K562 (cell line): Measurements from ENCODE around the gene RHOC. TPM values are rescaled to one million over a fixed set of nuclear protein-coding genes. Genes with fewer than 3 reads are reported as not detected.

Source experiments
- CGGBP1 ChIP-seq: fragments of 250-450 bp; sonication (Bioruptor Pico); IDR thresholded peaks from 2 replicates; pipeline ENCODE4 v1.9.0; 2021; ENCODE audit warnings: mild to moderate bottlenecking
- CLOCK ChIP-seq: fragments of 250-450 bp; sonication (Bioruptor Pico); IDR thresholded peaks from 2 replicates; pipeline ENCODE4 v1.4.0; 2020; ENCODE audit warnings: mild to moderate bottlenecking, moderate library complexity, borderline replicate concordance
- E2F6 ChIP-seq, 2 experiments: IDR thresholded peaks; 2 replicates each; pipeline ENCODE4 v1.6.1; 2011; ENCODE audit warnings: borderline replicate concordance in 1 of 2, control low read depth in 1 of 2, low read depth in 1 of 2, low read length in 1 of 2, mild to moderate bottlenecking in 1 of 2, mixed read lengths in 1 of 2, moderate library complexity in 1 of 2; ENCODE audit not compliant: insufficient read depth in 1 of 2, insufficient read length in 1 of 2, poor library complexity in 1 of 2, severe bottlenecking in 1 of 2; ENCODE audit errors: extremely low read depth in 1 of 2
- GATAD2A ChIP-seq: fragments of 450-650 bp; IDR thresholded peaks from 2 replicates; pipeline ENCODE4 v1.6.1; 2017
- HIVEP1 ChIP-seq: fragments of 250-450 bp; sonication (Bioruptor Pico); IDR thresholded peaks from 2 replicates; pipeline ENCODE4 v1.4.0; 2020; ENCODE audit warnings: mild to moderate bottlenecking
- KHSRP ChIP-seq: fragments of 450-650 bp; IDR thresholded peaks from 2 replicates; pipeline ENCODE4 v1.6.1; 2017
- KLF10 ChIP-seq: fragments of 250-450 bp; sonication (Bioruptor Pico); IDR thresholded peaks from 2 replicates; pipeline ENCODE4 v1.6.1; 2021; ENCODE audit warnings: matching md5 sums
- PRPF4 ChIP-seq: fragments of 200-400 bp; formaldehyde crosslinking; IDR thresholded peaks from one replicate; pipeline ENCODE4 v1.6.1; 2017; ENCODE audit warnings: low read length, low read depth, mild to moderate bottlenecking; ENCODE audit not compliant: insufficient read depth, poor library complexity, severe bottlenecking
- RB1 ChIP-seq: fragments of 450-650 bp; IDR thresholded peaks from 2 replicates; pipeline ENCODE4 v1.6.1; 2017; ENCODE audit warnings: low read depth, mild to moderate bottlenecking
- SAFB2 ChIP-seq: fragments of 200-400 bp; formaldehyde crosslinking; IDR thresholded peaks from 2 replicates; pipeline ENCODE4 v1.6.1; 2018; ENCODE audit warnings: borderline replicate concordance, low read length, low read depth, moderate library complexity; ENCODE audit not compliant: severe bottlenecking
- SETDB1 ChIP-seq: IDR thresholded peaks from one replicate; pipeline ENCODE4 v1.6.1; 2012; ENCODE audit warnings: low read length, control low read depth, inconsistent platforms
- SNRNP70 ChIP-seq: fragments of 200-400 bp; formaldehyde crosslinking; optimal IDR thresholded peaks from 2 replicates; pipeline ENCODE3; 2017; ENCODE audit warnings: low read depth, low read length
- TRIM24 ChIP-seq, 2 experiments: fragments of 450-650 bp; IDR thresholded peaks; 2 replicates each; pipeline ENCODE4 v1.6.1; 2016
- YY1 ChIP-seq, 3 experiments: IDR thresholded peaks; 2 replicates each; pipeline ENCODE4 v1.6.1; 2011; ENCODE audit warnings: low read length in 2 of 3, mild to moderate bottlenecking in 2 of 3, moderate library complexity in 2 of 3, borderline replicate concordance in 1 of 3, control low read depth in 1 of 3, low read depth in 1 of 3; ENCODE audit not compliant: insufficient read depth in 3 of 3, insufficient replicate concordance in 2 of 3, control insufficient read depth in 1 of 3, insufficient read length in 1 of 3; ENCODE audit errors: extremely low read depth in 1 of 3
- ZNF134 ChIP-seq: fragments of 250-450 bp; sonication (Bioruptor Pico); conservative IDR thresholded peaks from 2 replicates; pipeline ENCODE4 v1.4.0; 2020
- polyA plus RNA-seq, 8 experiments: library from polyadenylated mRNA; depleted of rRNA in 4 of 8; stranded (reverse) in 5 of 8; unstranded in 3 of 8; fragments of >200 nt; fragmentation: Nextera tagmentation in 2 of 8; fragmentation: Illumina TruSeq in 1 of 8; extraction: Ambion mirVana in 2 of 8; extraction: Trizol in 1 of 8; gene quantifications; 2 replicates each; pipeline versions ENCODE4 v1.2.1 to v1.2.3, GENCODE V29; 2011 to 2014; ENCODE audit warnings: inconsistent platforms in 1 of 8, missing spikeins in 1 of 8
- total RNA-seq, 7 experiments: library from RNA; depleted of rRNA in 6 of 7; stranded (reverse); fragments of >200 nt in 6 of 7; fragmentation: Illumina TruSeq in 2 of 7; extraction: Trizol in 2 of 7; gene quantifications; 2 replicates each; pipeline versions ENCODE4 v1.2.1 to v1.2.3, GENCODE V29; 2011 to 2021; ENCODE audit warnings: low replicate concordance in 1 of 7
- TF ChIP-seq, protein P1 (sequence below): fragments of 250-450 bp; sonication (Bioruptor Pico); IDR thresholded peaks from 2 replicates; pipeline ENCODE4 v1.4.0; 2020
- TF ChIP-seq, protein P2 (sequence below): fragments of 450-650 bp; IDR thresholded peaks from 2 replicates; pipeline ENCODE4 v1.6.1; 2016

RHOC gene
- total and polyA plus RNA-seq, 9 of the 15 experiments (the other 6 are each of a cell fraction or from before 2014, with no cell fraction given) = 35.2 to 364 (median 204) TPM

DNA sequence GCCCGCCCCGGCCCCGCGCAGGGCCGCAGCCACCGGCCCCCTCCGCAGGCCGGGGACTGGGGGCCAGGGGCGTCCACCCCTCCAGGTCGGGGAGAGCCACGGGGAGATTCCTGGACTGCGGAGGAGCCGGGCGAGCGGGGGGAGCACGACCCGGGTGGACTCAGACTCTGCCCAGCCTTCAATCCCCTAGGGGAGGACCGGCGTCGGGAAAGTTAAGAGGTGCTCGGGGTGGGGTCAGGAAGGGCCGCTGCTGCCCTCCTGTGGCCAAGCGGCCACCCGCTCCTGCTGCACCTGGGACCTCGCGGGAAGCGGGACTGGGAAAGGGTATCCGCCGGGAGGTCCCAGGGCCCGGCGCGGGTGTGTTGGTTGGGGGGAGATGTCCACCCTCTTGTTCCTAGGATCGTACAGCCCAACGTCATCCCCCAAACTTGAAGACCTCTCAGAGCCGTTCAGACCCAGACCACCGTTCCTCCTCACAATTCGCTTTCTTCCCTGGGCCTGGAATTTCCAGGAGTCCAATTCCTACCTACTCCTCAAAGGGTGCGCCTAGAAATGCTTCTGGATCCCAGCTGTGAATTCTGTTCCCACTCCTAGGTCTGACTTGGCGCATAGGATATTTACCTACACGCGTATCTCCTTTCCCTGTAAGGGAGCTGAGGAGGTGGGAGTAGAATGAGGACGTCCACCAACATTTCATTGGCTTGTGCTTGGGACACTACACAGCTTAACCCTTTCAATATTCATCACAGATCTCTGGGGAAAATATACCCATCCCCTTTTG is 484 bp upstream of the RHOC start (continued):
- TF ChIP-seq E2F6 (IDR thresholded peaks at IDR 0.05; ENCODE audit: borderline replicate concordance in 1 of 2, extremely low read depth in 1 of 2, insufficient read depth in 1 of 2, insufficient read length in 1 of 2, low read depth in 1 of 2, low read length in 1 of 2, poor library complexity in 1 of 2, severe bottlenecking in 1 of 2) (peak in 1 of 2 experiments; percentile 46), SAFB2 (no peak), GATAD2A (no peak), TRIM24 (IDR thresholded peaks at IDR 0.05) (no peak), HIVEP1 (CRISPR knock-in tag) (no peak), KLF10 (CRISPR knock-in tag) (no peak), KHSRP (no peak), SETDB1 (no peak), CLOCK (CRISPR knock-in tag) (no peak), CGGBP1 (CRISPR knock-in tag) (no peak), ZNF134 (CRISPR knock-in tag) (no peak), SNRNP70 (no peak), YY1 (IDR thresholded peaks at IDR 0.05; ENCODE audit: borderline replicate concordance in 1 of 3, control insufficient read depth in 1 of 3, extremely low read depth in 1 of 3, insufficient read depth in 3 of 3, insufficient read length in 1 of 3, insufficient replicate concordance in 2 of 3, low read depth in 1 of 3, low read length in 2 of 3) (peak in 1 of 3 experiments; percentile 32), RB1 (peak; percentile 93), PRPF4 (no peak)
- TF ChIP-seq, protein P1, sequence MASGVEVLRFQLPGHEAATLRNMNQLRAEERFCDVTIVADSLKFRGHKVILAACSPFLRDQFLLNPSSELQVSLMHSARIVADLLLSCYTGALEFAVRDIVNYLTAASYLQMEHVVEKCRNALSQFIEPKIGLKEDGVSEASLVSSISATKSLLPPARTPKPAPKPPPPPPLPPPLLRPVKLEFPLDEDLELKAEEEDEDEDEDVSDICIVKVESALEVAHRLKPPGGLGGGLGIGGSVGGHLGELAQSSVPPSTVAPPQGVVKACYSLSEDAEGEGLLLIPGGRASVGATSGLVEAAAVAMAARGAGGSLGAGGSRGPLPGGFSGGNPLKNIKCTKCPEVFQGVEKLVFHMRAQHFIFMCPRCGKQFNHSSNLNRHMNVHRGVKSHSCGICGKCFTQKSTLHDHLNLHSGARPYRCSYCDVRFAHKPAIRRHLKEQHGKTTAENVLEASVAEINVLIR (CRISPR knock-in tag) = no peak
- TF ChIP-seq, protein P2, sequence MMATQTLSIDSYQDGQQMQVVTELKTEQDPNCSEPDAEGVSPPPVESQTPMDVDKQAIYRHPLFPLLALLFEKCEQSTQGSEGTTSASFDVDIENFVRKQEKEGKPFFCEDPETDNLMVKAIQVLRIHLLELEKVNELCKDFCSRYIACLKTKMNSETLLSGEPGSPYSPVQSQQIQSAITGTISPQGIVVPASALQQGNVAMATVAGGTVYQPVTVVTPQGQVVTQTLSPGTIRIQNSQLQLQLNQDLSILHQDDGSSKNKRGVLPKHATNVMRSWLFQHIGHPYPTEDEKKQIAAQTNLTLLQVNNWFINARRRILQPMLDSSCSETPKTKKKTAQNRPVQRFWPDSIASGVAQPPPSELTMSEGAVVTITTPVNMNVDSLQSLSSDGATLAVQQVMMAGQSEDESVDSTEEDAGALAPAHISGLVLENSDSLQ = 0 out of 2 replicates have a peak, but pooled peaks have one; percentile 29
